Measurements from ENCODE around the gene ADARB1. TPM values are rescaled to one million over a fixed set of nuclear protein-coding genes. Genes with fewer than 3 reads are reported as not detected.

ADARB1 gene
- total and polyA plus RNA-seq, 2 of the 4 experiments (the other 2 are of a cell fraction): 39.8 to 47.3 TPM

DNA sequence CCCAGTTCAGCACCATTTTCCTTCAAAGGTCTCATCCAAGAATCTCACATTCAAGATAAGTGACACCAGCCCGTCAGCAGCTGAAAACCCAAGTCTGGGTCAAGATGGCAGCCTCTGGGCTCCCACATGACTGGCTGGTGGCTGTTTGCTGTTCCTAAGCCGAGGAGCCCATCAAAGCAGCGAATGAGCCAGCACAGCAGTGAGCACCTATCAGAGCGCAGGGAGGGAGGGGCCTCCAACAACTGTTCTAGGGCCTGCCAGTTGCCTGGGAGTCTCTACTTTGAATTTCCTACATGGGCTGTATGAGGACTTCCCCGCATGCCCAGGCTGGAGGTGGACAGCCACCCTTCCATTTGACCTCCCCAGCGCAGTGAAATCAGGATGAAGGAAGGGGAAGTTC, 102.7 kb downstream of the ADARB1 start:
- no TSS peak for BruUV-seq (replicated peaks)
- Histone ChIP-seq H2BK5ac (ENCODE audit: low read depth, low read length, poor library complexity, severe bottlenecking) (no peak overlapping the region), H2AK9ac (replicated peaks; ENCODE audit: low read depth, low read length, poor library complexity) (no peak overlapping the region), H4K5ac (ENCODE audit: low read depth, low read length) (no peak overlapping the region), H2AFZ (replicated peaks; ENCODE audit: low read length, poor library complexity) (no peak overlapping the region), H3K4me2 (ENCODE audit: low read depth, low read length) (no peak overlapping the region), H3K4me1 (ENCODE audit: control insufficient read depth, insufficient read depth, low read length) (peaks cover 6% of the 10 kb centered on the region), H3K18ac (ENCODE audit: low read depth, low read length) (no peak overlapping the region), H3K9me3 (ENCODE audit: control insufficient read depth, insufficient read depth, low read length) (no peaks in the 10 kb centered on the region), H3K9me1 (ENCODE audit: insufficient read depth, low read length) (peaks cover 15% of the 10 kb centered on the region), H2AK5ac (ENCODE audit: low read depth, low read length) (no peak overlapping the region), H3K23ac (ENCODE audit: low read depth, low read length) (no peak overlapping the region), H3K9ac (ENCODE audit: low read depth, low read length) (no peak overlapping the region), H2BK15ac (ENCODE audit: low read depth, low read length) (no peak overlapping the region), H2BK120ac (ENCODE audit: low read depth, low read length) (no peak overlapping the region), H4K91ac (ENCODE audit: insufficient read depth, low read depth, low read length) (no peak overlapping the region), H3K79me1 (ENCODE audit: low read depth in 1 of 2, low read length in 2 of 2) (peaks cover 48 to 71% of the 10 kb centered on the region in 2 experiments), H3K4ac (ENCODE audit: low read depth, low read length) (no peak overlapping the region), H3K4me3 (ENCODE audit: insufficient read depth, low read depth, low read length) (no peak overlapping the region), H4K20me1 (ENCODE audit: insufficient read depth, low read length) (peaks cover 28% of the 10 kb centered on the region), H3K56ac (ENCODE audit: extremely low read depth, insufficient read depth, low read length) (no peak overlapping the region), H2BK20ac (ENCODE audit: low read depth, low read length) (no peak overlapping the region), H3K36me3 (ENCODE audit: control insufficient read depth, insufficient read depth, low read length) (peaks cover 66% of the 10 kb centered on the region), H3K14ac (replicated peaks; ENCODE audit: low read depth, low read length) (no peak overlapping the region), H4K8ac (ENCODE audit: low read depth in 2 of 2, low read length in 2 of 2) (no peak overlapping the region), H3K27me3 (ENCODE audit: control insufficient read depth, insufficient read depth, low read length) (no peaks in the 10 kb centered on the region), H3K27ac (ENCODE audit: insufficient read depth, low read length) (no peak overlapping the region)
- dilution Hi-C loops (cut with HindIII; ENCODE audit: low sequenced_read_pairs, unreplicated experiment): no loop called here
- intact Hi-C loops (cut with micrococcal nuclease): no loop called here
- 92% methylated on average over 2 of the region's 6 CpGs; no CpG with 5 or more reads in 1 of the 2 experiments for WGBS, 2 experiments (ENCODE audit: extremely low coverage in 2 of 2, insufficient read length in 1 of 2)
- no peak for DNase-seq
- ATAC-seq (ENCODE audit: low read depth): no peak
- TF ChIP-seq, protein P1, sequence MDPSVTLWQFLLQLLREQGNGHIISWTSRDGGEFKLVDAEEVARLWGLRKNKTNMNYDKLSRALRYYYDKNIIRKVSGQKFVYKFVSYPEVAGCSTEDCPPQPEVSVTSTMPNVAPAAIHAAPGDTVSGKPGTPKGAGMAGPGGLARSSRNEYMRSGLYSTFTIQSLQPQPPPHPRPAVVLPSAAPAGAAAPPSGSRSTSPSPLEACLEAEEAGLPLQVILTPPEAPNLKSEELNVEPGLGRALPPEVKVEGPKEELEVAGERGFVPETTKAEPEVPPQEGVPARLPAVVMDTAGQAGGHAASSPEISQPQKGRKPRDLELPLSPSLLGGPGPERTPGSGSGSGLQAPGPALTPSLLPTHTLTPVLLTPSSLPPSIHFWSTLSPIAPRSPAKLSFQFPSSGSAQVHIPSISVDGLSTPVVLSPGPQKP (IDR thresholded peaks at IDR 0.05; ENCODE audit: borderline replicate concordance, low read depth, low read length): no peak
- TF ChIP-seq CEBPB (IDR thresholded peaks at IDR 0.05; ENCODE audit: low read depth, low read length) (no peak), BHLHE40 (IDR thresholded peaks at IDR 0.05; ENCODE audit: low read depth, low read length) (no peak), FOS (IDR thresholded peaks at IDR 0.05; ENCODE audit: low read depth, low read length) (no peak), RCOR1 (IDR thresholded peaks at IDR 0.05; ENCODE audit: insufficient replicate concordance, low read length) (no peak), MAZ (IDR thresholded peaks at IDR 0.05; ENCODE audit: borderline replicate concordance, low read depth, low read length) (no peak), SMC3 (IDR thresholded peaks at IDR 0.05; ENCODE audit: low read depth, low read length) (no peak), POLR2A (IDR thresholded peaks at IDR 0.05; ENCODE audit: low read depth, low read length) (no peak), RFX5 (IDR thresholded peaks at IDR 0.05; ENCODE audit: low read depth, low read length) (no peak), NFE2L2 (IDR thresholded peaks at IDR 0.05; ENCODE audit: low read depth, low read length) (no peak), MXI1 (IDR thresholded peaks at IDR 0.05; ENCODE audit: borderline replicate concordance, low read depth, low read length) (no peak)
- TF ChIP-seq, protein P2, sequence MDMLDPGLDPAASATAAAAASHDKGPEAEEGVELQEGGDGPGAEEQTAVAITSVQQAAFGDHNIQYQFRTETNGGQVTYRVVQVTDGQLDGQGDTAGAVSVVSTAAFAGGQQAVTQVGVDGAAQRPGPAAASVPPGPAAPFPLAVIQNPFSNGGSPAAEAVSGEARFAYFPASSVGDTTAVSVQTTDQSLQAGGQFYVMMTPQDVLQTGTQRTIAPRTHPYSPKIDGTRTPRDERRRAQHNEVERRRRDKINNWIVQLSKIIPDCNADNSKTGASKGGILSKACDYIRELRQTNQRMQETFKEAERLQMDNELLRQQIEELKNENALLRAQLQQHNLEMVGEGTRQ (IDR thresholded peaks at IDR 0.05; ENCODE audit: low read depth, low read length): no peak
- ChIA-PET CTCF (no interaction called here), POLR2A (ENCODE audit: unreplicated experiment) (no interaction called here)
- in situ Hi-C loops (cut with MboI; ENCODE audit: low sequenced_read_pairs): no loop called here

Measured in IMR-90 (cell line).